ACHN (cell line): Measurements from ENCODE around the gene IFNA7.
"Not testable (repeated sequence)": the region's sequence is repeated elsewhere in the genome, so short reads cannot be mapped to it uniquely, and the experiment has no call there.

ENCODE experiments used
- DNase-seq: peaks from one replicate; pipeline ENCODE4 v3.0.0-alpha.2; 2015
- in situ Hi-C: cut with HindIII; loops from 2 replicates; pipeline ENCODE4 v1.10.0; 2017; ENCODE audit warnings: low sequenced_read_pairs, low pct_ligation_motif_present, low pct_unique_long_range_greater_than_20kb

The IFNA7 gene

DNA sequence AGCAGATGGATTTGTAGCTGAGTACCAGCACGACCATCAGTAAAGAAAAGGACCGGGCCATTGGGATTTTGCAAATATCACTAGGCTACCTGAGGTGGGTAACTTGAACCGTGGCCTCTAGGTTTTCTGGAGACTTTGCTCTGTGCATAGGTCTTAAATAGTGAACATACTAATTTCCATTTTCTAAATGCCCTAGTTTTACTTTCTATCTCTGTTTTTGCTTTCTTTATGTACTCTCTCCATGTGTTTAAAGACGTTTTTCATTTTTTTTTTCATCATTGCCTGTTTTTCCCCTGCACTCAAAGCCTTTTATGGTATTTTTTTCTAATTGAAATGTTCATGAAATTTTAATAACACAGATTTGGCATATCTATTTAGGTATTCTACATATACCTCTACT lies at the start of gene IFNA7:
Gene IFNA7, minus strand, starts transcription at position 101 of the 400 bp plus-strand sequence. Its CDS starts 40 bp downstream, at position 61.
- DNase-seq, in situ Hi-C loops: not testable (repeated sequence)

DNA sequence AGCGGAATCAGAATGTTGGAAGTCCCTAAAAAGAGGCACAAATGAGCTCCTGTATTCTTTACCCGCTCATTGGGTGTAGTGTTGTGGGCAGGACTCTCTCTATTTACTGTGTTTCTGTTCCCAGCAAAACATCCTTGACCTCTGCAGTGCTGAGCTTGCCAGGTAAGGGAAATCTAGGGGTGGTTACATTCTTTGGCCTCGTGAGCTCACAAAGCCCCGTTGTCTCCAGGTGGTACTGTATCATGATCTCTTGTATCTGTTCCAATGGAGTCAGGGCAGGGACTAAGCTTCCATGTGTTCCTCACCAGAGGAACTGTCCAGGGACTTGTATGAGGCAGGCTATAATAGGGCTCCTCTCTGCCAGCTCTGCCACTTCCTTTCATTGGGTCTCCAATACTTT lies 49.6 kb upstream of the IFNA7 start:
- in situ Hi-C loops, result no loop called here
- no peak for DNase-seq

DNA sequence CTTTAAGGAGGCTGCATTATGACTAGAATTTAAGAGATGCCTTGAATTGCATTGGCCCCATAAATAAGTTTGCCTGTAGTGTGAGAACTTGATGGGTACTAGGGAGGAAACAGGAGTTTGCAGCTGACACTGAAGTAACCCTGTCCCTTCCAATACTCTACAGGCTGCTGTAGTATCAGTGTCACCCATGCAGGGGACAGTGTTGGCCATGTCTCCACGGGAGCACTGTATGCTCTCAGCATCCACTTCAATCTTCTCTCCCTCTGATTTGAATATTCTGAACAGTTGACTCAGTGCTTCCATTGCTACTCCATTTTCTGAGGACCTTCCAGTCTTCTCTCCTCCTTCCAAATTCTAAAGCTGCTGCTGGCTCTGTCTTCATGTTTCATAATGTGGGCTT lies 49.2 kb upstream of the IFNA7 start:
- no peak for DNase-seq
- in situ Hi-C loops, result no loop called here

DNA sequence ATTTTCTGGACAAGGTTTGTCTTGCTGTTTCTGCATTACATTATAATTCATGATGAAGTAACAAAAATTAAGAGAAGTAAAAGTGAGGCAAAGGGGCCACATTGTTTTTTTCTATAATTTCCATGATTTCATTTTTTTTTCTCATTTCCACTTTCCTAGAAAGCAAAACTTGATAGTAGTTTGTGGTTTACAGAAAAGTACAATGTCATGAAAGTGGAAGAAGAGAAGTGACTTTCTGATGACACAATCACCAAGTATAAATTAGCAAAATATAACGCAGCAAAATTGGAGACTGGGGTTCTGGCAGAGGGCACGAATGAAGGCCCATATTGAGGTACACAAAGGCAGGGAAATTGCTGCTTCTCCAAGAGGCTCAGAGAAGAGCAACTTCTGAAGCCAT lies 42.8 kb upstream of the IFNA7 start:
- in situ Hi-C loops, result no loop called here
- DNase-seq, result no peak

DNA sequence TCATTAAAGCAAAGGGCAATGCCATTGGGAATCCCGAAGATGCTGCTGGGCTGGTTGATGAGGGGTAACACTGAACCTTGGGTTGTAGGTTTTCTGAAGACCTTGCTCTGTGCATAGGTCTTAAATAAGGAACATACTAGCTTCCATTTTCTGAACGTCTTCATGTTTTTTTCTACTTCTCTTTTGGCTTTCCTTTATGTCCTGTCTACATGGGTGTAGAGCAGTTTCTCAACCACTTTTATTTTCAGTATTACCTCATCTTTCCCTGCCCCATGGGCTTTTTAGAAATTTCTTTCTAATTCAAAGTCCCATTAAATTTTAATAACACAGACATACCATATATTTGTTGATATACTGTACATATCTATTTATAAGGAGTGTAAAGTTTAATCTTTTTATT lies 37.9 kb upstream of the IFNA7 start, which contains the start of gene IFNA14:
Gene IFNA14, minus strand, starts transcription at position 95 of the 400 bp plus-strand sequence. Its CDS starts 70 bp downstream, at position 25.
- DNase-seq, result no peak
- in situ Hi-C loops, result no loop called here

DNA sequence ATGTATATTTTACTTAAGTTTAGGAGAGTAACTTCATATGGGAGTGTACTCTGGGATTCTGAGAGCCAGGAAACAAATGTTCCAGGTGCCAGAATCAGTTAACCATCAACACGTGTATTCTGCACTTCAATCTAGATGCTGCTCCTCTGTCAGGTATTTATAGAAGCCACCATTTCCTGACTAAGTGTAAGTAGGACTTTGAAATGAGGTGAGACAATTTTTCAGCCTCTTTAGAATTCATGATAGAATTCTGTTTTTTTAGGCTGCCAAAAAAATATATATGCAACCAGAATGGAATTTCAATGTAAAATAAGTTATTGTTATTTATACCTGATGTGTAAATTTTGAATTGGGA lies 34.3 kb upstream of the IFNA7 start:
- DNase-seq, in situ Hi-C loops: not testable (repeated sequence)

DNA sequence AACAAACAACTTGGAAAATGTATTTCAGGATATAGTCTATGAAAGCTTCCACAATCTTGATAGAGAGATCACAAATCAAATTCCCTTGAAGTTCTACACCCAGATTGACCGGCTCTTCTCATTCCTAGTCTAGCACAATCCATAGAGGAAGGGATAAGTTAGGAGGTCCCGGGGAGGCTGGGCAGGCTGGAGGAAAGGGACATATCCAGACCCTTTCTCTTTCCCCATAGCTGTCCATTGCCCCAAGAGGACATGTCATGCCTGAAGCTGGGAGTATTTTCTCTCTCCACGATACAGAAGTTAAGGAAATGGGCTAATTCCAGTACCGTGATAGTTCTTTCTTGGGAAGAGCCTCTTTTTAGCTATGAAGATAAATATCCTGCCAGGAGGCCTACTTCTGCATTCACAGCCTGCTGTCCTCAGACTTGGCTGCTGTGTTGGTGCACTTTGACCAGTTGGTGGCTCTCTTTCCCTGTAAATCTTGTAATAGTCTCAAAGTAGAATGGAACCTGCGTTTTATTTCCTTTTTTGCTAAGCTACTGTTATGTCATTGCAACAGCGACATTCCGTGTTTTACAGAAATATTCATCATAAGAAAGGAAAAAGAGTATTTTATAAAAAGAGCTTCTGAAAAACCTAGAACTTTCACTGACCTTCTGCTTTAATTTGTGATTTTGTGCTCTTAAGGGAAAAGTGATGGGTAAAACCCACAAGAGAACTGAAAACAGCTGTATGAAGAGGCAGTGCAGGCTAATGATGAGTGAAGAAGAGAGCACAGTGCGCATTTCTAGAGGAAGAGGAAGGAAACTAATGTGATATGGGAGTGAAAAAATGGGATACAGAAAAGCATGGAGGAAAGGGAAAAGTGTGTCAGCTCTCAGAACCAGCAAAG lies 33.7 kb upstream of the IFNA7 start:
- DNase-seq, in situ Hi-C loops: not testable (repeated sequence)

DNA sequence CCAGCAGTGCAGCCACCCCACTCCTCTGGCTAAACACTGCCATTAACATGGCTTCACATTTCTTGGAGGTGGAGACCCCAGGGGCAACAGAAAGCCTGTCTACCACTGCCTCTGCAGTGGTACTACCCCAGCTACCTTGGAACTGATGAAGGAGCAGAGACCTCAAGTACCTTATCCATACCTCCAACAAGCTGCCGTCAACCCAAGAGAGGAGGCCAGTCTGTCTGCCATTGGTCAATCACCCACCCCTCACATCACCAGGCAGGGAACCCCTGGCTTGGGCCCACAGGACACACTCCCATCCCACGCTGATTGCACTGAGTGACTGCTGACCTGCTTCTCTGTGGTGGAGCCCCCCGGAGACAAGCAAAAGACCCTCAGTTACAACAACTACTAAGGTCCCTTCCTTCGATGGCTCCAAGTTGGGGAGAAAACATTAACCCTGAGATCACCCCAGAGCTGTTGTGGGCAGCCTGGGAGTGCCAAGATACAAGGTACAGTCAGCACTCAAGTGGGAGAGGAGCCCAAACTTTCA lies 32.2 kb upstream of the IFNA7 start:
- in situ Hi-C loops, result no loop called here
- DNase-seq, result no peak

DNA sequence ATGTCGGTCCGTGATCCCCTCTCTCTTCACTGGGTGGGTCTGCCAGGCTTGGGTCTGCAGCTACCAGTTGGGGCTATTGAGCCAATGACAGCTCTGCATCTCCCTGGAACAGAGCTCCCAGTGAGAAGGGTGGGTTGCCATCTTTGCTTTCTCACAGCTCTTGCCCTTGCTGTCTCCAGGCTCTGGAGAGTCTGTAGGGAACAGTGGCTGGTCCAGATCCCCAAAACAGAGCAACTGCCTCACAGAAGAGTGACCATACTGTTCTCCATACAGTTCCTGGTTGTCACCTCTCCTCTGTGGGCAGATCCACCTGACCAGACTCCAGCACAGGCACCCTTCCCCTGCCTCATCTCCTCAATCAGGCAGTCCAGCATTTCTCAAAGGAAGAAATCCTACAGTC lies 31.3 kb upstream of the IFNA7 start:
- in situ Hi-C loops, result no loop called here
- DNase-seq, result no peak

DNA sequence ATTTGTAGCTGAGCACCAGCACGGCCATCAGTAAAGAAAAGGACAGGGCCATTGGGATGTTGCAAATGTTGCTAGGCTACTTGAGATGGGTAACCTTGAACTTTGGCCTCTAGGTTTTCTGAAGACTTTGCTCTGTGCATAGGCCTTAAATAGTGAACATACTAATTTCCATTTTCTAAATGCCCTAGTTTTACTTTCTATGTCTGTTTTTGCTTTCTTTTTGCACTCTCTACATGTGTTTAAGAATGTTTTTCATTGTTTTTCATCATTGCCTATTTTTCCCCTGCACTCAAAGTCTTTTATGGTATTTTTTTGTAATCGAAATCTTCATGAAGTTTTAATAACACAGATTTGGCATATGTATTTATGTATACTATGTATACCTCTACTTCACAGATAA lies 26.1 kb upstream of the IFNA7 start, which contains the start of gene IFNA17:
Gene IFNA17, minus strand, starts transcription at position 101 of the 400 bp plus-strand sequence. Its CDS starts 49 bp downstream, at position 52.
- no peak for DNase-seq
- in situ Hi-C loops, result no loop called here

DNA sequence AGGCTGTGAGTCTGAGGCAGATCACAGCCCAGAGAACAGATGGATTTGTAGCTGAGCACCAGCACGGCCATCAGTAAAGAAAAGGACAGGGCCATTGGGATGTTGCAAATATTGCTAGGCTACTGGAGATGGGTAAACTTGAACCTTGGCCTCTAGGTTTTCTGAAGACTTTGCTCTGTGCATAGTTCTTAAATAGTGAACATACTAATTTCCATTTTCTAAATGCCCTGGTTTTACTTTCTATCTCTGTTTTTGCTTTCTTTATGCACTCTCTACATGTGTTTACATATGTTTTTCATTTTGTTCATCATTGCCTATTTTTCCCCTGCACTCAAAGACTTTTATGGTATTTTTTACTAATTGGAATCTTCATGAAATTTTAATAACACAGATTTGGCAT lies 15.2 kb upstream of the IFNA7 start, which contains the start of gene IFNA16:
Gene IFNA16, minus strand, starts transcription at position 101 of the 400 bp plus-strand sequence. Its CDS starts 6 bp downstream, at position 95.
- DNase-seq, in situ Hi-C loops: not testable (repeated sequence)

DNA sequence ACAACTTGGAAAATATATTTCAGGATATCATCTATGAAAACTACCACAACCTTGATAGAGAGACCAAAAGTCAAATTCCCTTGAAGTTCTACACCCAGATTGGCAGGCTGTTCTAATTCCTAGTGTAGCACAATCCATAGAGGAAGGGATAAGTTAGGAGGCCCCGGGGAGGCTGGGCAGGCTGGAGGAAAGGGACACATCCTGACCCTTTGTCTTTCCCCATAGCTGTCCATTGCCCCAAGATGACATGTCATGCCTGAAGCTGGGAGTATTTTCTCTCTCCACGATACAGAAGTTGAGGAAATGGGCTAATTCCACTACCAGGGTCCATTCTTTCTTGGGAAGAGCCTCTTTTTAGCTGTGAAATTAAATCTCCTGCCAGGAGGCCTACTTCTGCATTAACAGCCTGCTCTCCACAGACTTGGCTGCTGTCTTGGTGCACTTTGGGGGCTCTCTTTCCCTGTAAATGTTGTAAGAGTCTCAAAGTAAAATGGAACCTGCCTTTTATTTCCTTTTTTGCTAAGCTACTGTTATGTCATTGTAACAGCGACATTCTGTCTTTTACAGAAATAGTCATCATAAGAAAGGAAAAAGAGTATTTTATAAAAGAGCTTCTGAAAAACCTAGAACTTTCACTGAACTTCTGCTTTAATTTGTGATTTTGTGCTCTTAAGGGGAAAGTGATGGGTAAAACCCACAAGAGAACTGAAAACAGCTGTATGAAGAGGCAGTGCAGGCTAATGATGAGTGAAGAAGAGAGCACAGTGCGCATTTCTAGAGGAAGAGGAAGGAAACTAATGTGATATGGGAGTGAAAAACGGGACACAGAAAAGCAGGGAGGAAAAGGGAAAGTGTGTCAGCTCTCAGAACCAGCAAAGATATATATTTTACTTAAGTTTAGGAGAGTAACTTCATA lies 11.7 kb upstream of the IFNA7 start:
- DNase-seq, in situ Hi-C loops: not testable (repeated sequence)

DNA sequence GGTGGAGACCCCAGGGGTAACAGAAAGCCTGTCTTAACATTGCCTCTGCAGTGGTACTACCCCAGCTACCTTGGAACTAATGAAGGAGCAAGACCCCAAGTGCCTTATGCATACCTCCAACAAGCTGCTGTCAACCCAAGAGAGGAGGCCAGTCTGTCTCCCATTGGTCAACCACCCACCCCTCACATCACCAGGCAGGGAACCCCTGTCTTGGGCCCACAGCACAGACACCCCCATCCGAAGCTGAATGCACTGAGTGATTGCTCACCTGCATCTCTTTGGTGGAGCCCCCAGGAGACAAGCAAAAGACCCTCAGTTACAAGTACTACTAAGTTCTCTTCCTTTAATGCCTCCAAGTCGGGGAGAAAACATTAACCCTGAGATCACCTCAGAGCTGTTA lies 10.2 kb upstream of the IFNA7 start:
- DNase-seq, in situ Hi-C loops: not testable (repeated sequence)

DNA sequence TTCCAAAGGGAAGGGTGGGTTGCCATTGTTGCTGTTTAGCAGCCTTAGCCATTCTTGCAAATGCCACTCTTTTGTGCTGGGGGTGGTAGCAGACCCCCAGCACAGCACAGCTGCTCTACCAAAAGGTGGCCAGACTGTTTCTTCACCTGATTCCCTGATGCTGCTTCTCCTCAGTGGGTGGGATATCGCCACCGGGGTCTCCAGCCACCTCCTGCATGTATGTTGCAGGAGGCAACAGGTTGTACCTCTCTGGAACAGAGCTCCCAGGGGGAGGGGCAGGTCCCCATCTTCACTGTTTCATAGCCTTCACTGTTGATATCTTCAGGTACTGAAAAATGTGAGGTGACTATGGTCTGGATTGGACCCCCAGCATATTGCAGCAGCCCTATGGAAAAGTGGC lies 8.8 kb upstream of the IFNA7 start:
- in situ Hi-C loops, result not testable (repeated sequence)

DNA sequence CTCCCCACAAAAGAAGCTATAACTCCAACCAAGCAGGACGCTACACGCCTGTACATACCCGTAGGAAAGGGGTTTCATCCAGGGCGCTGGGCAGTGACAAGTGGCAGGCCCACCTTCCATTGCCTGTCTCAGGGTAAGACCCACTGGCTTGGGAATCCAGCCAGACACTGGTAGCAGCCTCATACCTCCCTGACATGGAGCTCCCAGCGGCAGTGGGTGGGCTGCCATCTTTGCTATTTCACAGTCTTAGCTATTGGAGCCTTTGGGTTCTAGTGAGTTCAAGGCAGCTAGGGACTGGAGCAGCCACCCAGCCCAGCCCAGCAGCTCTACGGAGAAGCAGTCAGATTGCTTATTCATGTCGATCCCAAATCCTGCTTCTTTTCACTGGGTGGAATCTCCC lies 8.3 kb upstream of the IFNA7 start:
- in situ Hi-C loops, result no loop called here
- no peak for DNase-seq

More for the DNA sequence above, 8.8 kb upstream of the IFNA7 start:
- DNase-seq, result not testable (repeated sequence)

DNA sequence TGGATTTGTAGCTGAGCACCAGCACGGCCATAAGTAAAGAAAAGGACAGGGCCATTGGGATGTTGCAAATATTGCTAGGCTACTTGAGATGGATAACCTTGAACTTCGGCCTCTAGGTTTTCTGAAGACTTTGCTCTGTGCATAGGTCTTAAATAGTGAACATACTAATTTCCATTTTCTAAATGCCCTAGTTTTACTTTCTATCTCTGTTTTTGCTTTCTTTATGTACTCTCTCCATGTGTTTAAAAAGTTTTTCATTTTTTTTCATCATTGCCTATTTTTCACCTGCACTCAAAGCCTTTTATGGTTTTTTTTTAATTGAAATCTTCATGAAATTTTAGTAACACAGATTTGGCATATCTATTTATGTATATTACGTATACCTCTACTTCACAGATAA lies 5.0 kb upstream of the IFNA7 start, which contains the start of gene IFNA10:
Gene IFNA10, minus strand, starts transcription at position 101 of the 400 bp plus-strand sequence. Its CDS starts 46 bp downstream, at position 55.
- in situ Hi-C loops, DNase-seq: not testable (repeated sequence)

DNA sequence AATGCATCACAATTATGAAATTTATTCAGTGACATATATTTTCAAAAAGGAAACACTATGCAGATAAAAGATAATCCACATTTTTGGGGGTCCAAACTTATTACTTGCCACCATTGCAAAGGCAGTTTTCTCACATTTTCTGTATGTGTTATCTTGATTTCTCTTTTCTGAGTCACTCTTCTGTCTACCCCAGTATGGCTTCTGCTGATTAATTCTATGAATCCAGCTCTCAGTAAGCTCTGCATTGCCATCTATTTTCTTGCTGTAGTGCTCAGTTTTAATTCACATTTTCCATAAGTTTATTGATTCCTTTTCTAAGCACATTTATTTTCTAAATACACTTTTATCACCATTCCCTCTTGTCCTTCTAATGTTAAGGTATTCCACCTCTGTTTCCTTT lies 3.2 kb upstream of the IFNA7 start:
- no peak for DNase-seq
- in situ Hi-C loops, result no loop called here
